NCI-H187 (cell line): ENCODE data around the gene SMIM10L1.

Experiments
- DNase-seq, 2 experiments: peaks; one replicate each; lab custom pipeline; 2025; lab: John Stamatoyannopoulos, UW

SMIM10L1 gene

DNA sequence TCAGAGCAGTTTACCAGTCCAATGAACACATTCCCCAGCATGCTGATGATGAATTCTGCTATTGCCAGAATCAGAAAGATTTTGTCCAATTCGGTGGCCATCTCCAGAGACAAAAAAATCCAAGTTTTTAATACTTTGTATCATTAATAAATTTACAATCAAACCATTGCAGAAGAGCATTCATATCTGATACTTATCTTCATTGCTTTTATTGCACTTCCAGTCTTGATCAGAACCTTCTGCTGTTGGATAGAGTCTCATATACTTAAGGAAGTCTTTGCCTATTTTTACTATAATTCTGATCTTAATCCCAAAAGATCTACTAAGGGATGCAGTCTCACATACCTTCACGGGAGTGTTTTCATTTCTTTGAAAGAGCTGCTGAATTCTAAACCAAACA, 15.8 kb downstream of the SMIM10L1 start, which contains the start of gene TAS2R42:
TAS2R42 (minus strand) TSS at position 101 of the 400 bp plus-strand sequence; CDS start at position 101, 0 bp downstream.
- no peak for DNase-seq

DNA sequence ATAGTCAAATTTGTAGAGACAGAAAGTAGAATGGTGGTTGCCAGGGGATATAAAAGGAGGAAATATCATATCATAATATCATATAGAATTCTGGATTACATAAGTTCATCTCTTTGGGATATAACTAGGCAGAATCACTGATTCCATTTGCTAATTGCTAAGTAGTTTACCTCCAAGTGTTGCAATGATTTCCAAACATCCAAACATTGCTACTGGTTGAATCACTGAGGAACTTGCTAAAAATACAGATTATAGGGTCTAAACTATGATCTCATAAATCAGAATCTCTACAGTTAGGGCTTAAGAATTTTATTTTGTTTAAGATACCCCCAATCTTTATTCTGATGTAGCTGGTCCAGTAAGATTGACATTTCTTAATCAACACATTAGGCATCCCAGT, 31.8 kb downstream of the SMIM10L1 start:
- no peak for DNase-seq

DNA sequence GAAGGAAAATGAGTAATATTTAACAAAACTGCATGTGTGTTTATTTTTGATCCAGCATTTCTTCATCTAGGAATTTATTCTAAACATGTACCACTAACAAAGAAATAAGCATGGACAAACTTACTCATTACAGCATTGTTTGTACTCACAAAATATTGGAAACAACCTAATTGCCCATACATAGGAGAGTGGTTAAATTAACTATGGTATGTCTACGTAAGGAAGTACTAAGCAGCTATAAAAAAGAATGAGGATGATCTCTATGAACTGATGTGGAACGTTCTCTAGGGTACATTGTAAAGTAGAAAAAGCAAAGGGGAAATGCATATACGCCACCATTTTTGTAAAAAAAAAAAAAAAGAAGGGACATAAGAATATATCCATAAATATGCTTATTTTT, 33.2 kb downstream of the SMIM10L1 start:
- DNase-seq, result no peak

DNA sequence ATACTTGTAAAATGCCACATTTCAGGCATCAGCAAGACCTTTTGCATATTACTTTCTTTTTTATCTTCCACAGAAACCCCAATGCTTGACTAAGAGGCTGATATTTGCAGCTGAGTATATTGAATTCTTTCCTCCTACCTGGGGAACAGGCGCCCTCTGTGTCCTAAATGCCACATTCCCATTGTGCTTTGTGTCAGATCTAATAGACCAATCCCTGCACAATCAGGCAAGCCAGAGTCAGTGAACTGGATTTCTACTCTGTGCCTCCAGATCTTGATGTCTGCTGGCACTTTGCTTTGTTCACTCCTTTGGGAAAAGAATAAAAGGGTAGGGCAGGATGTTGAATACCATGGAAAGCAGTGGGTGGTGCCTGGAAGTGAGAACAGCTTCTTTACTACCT, 38.1 kb downstream of the SMIM10L1 start:
- DNase-seq, result no peak
